Activated gamma-delta T cell treated with Interleukin-2 at 50 U/mL for 16 hours (primary cell): Measurements from ENCODE around the gene LRFN3.
"Not testable (repeated sequence)": the region's sequence is repeated elsewhere in the genome, so short reads cannot be mapped to it uniquely, and the experiment has no call there.

Experiments used
- DNase-seq: peaks from one replicate; pipeline ENCODE4 v3.0.0-alpha.2; 2020

The LRFN3 gene

GRCh38 chr19:35940078-35940775, 4.1 kb downstream of the LRFN3 start:
- no peak for DNase-seq

- DNase-seq = no peak
Measured at GRCh38 chr19:35940839-35941238, 4.7 kb downstream of the LRFN3 start.

- no peak for DNase-seq
Measured at GRCh38 chr19:35942235-35942634, 6.1 kb downstream of the LRFN3 start.

- no peak for DNase-seq
Measured at GRCh38 chr19:35943321-35944301, 7.4 kb downstream of the LRFN3 start.

GRCh38 chr19:35944556-35944955, 8.4 kb downstream of the LRFN3 start:
- DNase-seq = no peak

- DNase-seq = no peak
Measured at GRCh38 chr19:35945121-35945790, 9.1 kb downstream of the LRFN3 start.

GRCh38 chr19:35946203-35946602, 10.0 kb downstream of the LRFN3 start:
- DNase-seq = no peak

- DNase-seq = no peak
Measured at GRCh38 chr19:35949131-35949530, 13.0 kb downstream of the LRFN3 start.

- no peak for DNase-seq
Measured at GRCh38 chr19:35955881-35956634, 19.9 kb downstream of the LRFN3 start.

GRCh38 chr19:35957411-35957810, 21.2 kb downstream of the LRFN3 start:
- DNase-seq = not testable (repeated sequence)

GRCh38 chr19:35958660-35959039, 22.5 kb downstream of the LRFN3 start:
- no peak for DNase-seq

GRCh38 chr19:35959040-35959967, 23.1 kb downstream of the LRFN3 start:
- DNase-seq = peak; percentile 74

GRCh38 chr19:35959968-35960320, 23.8 kb downstream of the LRFN3 start:
- no peak for DNase-seq

- DNase-seq = no peak
Measured at GRCh38 chr19:35960432-35960972, 24.3 kb downstream of the LRFN3 start.

- DNase-seq = peak; percentile 37
Measured at GRCh38 chr19:35963514-35963913, 27.3 kb downstream of the LRFN3 start.

- no peak for DNase-seq
Measured at GRCh38 chr19:35966771-35967170, 30.6 kb downstream of the LRFN3 start.

GRCh38 chr19:35973487-35973886, 37.3 kb downstream of the LRFN3 start:
- no peak for DNase-seq

GRCh38 chr19:35975608-35976214, 39.5 kb downstream of the LRFN3 start:
- no peak for DNase-seq

GRCh38 chr19:35977446-35978222, 41.5 kb downstream of the LRFN3 start:
- DNase-seq = no peak

- no peak for DNase-seq
Measured at GRCh38 chr19:35978271-35978670, 42.1 kb downstream of the LRFN3 start.
